ENCODE measurements around the gene CHAC2. TPM values are rescaled to one million over a fixed set of nuclear protein-coding genes. Genes with fewer than 3 reads are reported as not detected.

The CHAC2 gene
- total and polyA plus RNA-seq, 7 experiments from 2014 or later: 0.29 to 12.1 (median 2.5) TPM

DNA sequence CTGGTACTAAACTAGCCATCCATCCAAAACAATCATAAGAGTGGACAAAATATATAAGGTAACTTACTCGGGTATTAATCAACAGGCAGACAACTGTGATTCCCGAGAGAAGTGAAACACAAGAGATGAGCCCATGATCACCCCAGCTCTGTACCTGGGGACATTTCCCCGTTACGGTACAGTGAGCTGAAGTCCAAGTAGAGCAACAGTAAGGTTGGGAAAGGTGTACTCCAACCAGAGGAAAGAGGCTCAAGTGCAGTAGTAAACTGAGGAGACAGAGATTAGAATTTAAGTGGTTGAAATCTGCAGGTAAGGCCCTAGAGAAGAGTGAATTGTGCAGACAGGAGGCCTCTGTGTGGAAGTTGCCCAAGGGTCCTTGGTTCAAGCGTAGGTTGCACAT is 30.5 kb upstream of the CHAC2 start:
- intact Hi-C loops (cut with micrococcal nuclease): no loop called here
- H3K4me1 Mint-ChIP-seq: peaks cover 1 to 29% (median 13%) of the 10 kb centered on the region in 7 donors
- peaks cover 0 to 12% (median 0%) of the 10 kb centered on the region in 3 experiments for H3K36me3 ChIP-seq (ENCODE audit: control insufficient read depth in 2 of 3, insufficient read depth in 3 of 3, low read length in 3 of 3)
- no peaks in the 10 kb centered on the region for H3K27me3 Mint-ChIP-seq
- H3K27ac Mint-ChIP-seq: no peak overlapping the region
- H3K27ac ChIP-seq (ENCODE audit: low read depth, low read length): no peak overlapping the region
- no peaks in the 10 kb centered on the region for H3K4me1 ChIP-seq (ENCODE audit: control insufficient read depth in 2 of 2, insufficient read depth in 2 of 2, low read length in 2 of 2)
- H3K27me3 ChIP-seq (ENCODE audit: control insufficient read depth in 2 of 2, insufficient read depth in 2 of 2, low read length in 2 of 2): no peaks in the 10 kb centered on the region
- ChIA-PET POLR2A (no interaction called here), CTCF (no interaction called here)
- no peak overlapping the region for H3K4me3 ChIP-seq (ENCODE audit: low read length)
- no peaks in the 10 kb centered on the region for H3K9me3 Mint-ChIP-seq
- no peak for DNase-seq
- H3K4me3 Mint-ChIP-seq: no peak overlapping the region
- H3K36me3 Mint-ChIP-seq: peaks cover 12 to 58% (median 38%) of the 10 kb centered on the region in 5 donors
- ATAC-seq: no peak
- no peaks in the 10 kb centered on the region for H3K9me3 ChIP-seq (ENCODE audit: control insufficient read depth in 2 of 3, low read length in 3 of 3)

DNA sequence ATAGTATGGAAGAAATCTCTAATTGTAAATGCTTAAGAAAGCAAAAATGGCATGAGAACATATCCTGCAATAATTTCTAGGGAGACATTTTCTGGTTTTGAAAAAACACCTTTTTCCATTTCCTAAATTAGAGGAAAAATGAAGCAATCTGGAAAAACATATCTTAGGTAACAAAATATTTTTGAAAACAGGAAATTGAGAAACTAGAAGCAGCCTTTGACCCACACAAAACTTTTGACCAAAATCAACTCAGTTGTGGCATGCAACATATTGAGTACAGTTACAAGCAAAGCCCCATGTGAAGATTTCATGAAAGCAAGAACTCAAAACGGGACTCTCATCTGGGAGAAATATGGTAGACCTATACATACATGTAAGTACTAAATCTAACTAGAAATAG is 28.6 kb upstream of the CHAC2 start:
- DNase-seq (no peak), ATAC-seq (no peak)
- POLR2A ChIA-PET: no interaction called here
- no peaks in the 10 kb centered on the region for H3K27me3 ChIP-seq (ENCODE audit: control insufficient read depth in 2 of 2, insufficient read depth in 2 of 2, low read length in 2 of 2)
- CTCF ChIA-PET: no interaction called here
- Mint-ChIP-seq H3K9me3 (no peaks in the 10 kb centered on the region), H3K4me1 (peaks cover 6 to 32% (median 17%) of the 10 kb centered on the region in 7 donors), H3K4me3 (no peak overlapping the region), H3K27me3 (no peaks in the 10 kb centered on the region), H3K36me3 (peaks cover 17 to 60% (median 41%) of the 10 kb centered on the region in 5 donors), H3K27ac (peak overlapping the region in 1 of 9 donors; percentile 6)
- no peaks in the 10 kb centered on the region for H3K9me3 ChIP-seq (ENCODE audit: control insufficient read depth in 2 of 3, low read length in 3 of 3)
- H3K4me1 ChIP-seq (ENCODE audit: control insufficient read depth in 2 of 2, insufficient read depth in 2 of 2, low read length in 2 of 2): no peaks in the 10 kb centered on the region
- no peak overlapping the region for H3K27ac ChIP-seq (ENCODE audit: low read depth, low read length)
- intact Hi-C loops (cut with micrococcal nuclease): no loop called here
- peaks cover 0 to 12% (median 0%) of the 10 kb centered on the region in 3 experiments for H3K36me3 ChIP-seq (ENCODE audit: control insufficient read depth in 2 of 3, insufficient read depth in 3 of 3, low read length in 3 of 3)
- no peak overlapping the region for H3K4me3 ChIP-seq (ENCODE audit: low read length)

DNA sequence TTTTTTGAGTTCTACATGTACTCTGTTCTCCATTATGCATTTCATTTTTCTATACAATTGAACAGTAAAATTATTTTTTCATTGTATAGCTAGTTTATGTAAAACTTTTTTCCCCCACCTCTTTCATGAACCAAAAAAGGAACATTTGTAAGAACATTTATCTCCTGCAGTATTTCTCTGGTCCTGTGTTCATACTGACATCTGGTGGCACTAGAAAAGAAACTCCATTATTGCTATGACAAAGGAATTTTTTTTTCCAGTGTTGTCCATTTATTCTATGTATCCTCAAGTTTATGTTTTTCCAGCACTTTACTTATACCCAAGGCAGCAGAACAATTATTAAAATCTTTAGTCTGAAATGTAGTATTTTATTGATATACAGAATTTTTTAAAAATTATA is 27.4 kb upstream of the CHAC2 start:
- POLR2A ChIA-PET: no interaction called here
- Mint-ChIP-seq H3K9me3 (no peaks in the 10 kb centered on the region), H3K27me3 (no peaks in the 10 kb centered on the region), H3K4me1 (peaks cover 5 to 26% (median 17%) of the 10 kb centered on the region in 7 donors), H3K27ac (no peak overlapping the region), H3K4me3 (no peak overlapping the region), H3K36me3 (peaks cover 10 to 53% (median 34%) of the 10 kb centered on the region in 5 donors)
- H3K27ac ChIP-seq (ENCODE audit: low read depth, low read length): no peak overlapping the region
- CTCF ChIA-PET: no interaction called here
- H3K4me3 ChIP-seq (ENCODE audit: low read length): no peak overlapping the region
- no peaks in the 10 kb centered on the region for H3K27me3 ChIP-seq (ENCODE audit: control insufficient read depth in 2 of 2, insufficient read depth in 2 of 2, low read length in 2 of 2)
- H3K9me3 ChIP-seq (ENCODE audit: control insufficient read depth in 2 of 3, low read length in 3 of 3): no peaks in the 10 kb centered on the region
- no peak for DNase-seq
- intact Hi-C loops (cut with micrococcal nuclease): no loop called here
- no peaks in the 10 kb centered on the region for H3K4me1 ChIP-seq (ENCODE audit: control insufficient read depth in 2 of 2, insufficient read depth in 2 of 2, low read length in 2 of 2)
- peaks cover 0 to 8% (median 0%) of the 10 kb centered on the region in 3 experiments for H3K36me3 ChIP-seq (ENCODE audit: control insufficient read depth in 2 of 3, insufficient read depth in 3 of 3, low read length in 3 of 3)
- no peak for ATAC-seq

DNA sequence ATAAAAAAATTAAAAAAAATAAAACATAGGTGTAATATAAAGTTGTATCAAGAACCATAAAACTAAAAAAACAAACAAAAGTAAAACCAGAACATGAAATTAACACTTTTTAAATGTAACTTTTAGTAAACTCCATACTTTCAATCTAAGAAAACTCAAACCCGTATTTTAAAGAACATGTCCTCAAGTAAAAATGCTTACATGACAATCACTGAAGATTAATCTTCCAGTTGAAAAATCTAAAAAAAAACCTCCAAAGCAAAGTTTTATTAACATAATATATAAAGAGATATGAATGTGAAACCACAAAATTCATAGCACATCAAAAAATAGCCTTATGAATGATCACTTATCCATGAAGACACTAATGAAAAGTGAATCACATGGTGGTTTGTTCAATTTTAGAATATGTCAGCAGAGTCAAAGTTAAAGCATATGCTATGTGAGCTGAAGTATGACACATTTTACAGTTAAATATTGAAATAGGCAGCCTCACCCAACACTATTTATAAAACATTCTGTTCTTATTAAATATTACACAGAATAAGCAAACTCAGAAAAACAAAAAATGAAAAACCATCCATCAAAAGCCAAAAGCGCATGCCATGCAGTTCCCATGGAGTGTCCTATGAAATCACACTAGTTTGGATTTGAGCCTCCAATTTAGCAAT is 23.1 kb upstream of the CHAC2 start:
- H3K27ac ChIP-seq (ENCODE audit: low read depth, low read length): no peak overlapping the region
- DNase-seq (no peak), ATAC-seq (no peak)
- intact Hi-C loops (cut with micrococcal nuclease): no loop called here
- H3K4me3 ChIP-seq (ENCODE audit: low read length): no peak overlapping the region
- no peaks in the 10 kb centered on the region for H3K9me3 Mint-ChIP-seq
- H3K36me3 ChIP-seq (ENCODE audit: control insufficient read depth in 2 of 3, insufficient read depth in 3 of 3, low read length in 3 of 3): peaks cover 0 to 12% (median 8%) of the 10 kb centered on the region in 3 experiments
- no peaks in the 10 kb centered on the region for H3K27me3 ChIP-seq (ENCODE audit: control insufficient read depth in 2 of 2, insufficient read depth in 2 of 2, low read length in 2 of 2)
- no peak overlapping the region for H3K4me3 Mint-ChIP-seq
- H3K27ac Mint-ChIP-seq: peak overlapping the region in 1 of 9 donors; percentile 15
- no peaks in the 10 kb centered on the region for H3K4me1 ChIP-seq (ENCODE audit: control insufficient read depth in 2 of 2, insufficient read depth in 2 of 2, low read length in 2 of 2)
- ChIA-PET POLR2A (interaction anchor here (0.6 kb wide), 1 partner anchor 1482 kb away, joined by 3 read pairs; no protein-coding TSS in a partner anchor), CTCF (no interaction called here)
- no peaks in the 10 kb centered on the region for H3K9me3 ChIP-seq (ENCODE audit: control insufficient read depth in 2 of 3, low read length in 3 of 3)
- H3K27me3 Mint-ChIP-seq: no peaks in the 10 kb centered on the region
- H3K4me1 Mint-ChIP-seq: peaks cover 0 to 22% (median 12%) of the 10 kb centered on the region in 7 donors
- H3K36me3 Mint-ChIP-seq: peaks cover 13 to 62% (median 34%) of the 10 kb centered on the region in 5 donors

DNA sequence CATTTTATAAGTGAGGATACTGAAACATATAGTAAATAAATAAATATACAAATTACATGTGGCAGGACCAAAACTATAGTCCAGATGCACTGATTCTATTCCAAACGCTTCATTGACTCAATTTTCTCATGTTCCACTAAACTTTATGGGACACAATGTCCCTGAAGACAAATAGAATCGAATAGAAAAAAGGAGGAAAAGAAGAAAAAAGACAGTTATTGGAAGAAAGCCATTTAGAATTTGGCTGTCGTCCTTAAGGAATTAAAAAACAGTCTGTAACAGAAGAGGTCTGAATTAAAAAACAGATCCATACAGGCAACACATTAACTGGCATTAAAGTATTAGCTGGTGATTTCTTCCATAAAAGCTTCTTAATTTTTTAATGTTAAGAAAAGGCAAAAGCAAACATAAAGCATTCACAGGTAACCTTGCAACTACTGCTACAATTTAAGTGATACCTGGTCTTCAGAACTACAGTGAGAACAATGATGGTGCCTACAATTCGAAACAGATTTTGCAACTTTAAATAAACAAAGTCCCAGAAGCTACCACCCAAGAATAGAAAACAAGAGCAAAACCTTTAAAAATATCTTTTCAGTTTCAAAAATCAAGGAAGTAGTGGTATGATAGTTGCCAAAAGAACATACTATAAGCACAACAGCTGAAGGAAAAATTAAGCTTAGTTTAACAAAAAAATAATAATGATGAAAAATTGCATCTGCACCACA is 17.4 kb upstream of the CHAC2 start:
- Histone ChIP-seq H3K4me1 (ENCODE audit: control insufficient read depth in 2 of 2, insufficient read depth in 2 of 2, low read length in 2 of 2) (no peaks in the 10 kb centered on the region), H3K27me3 (ENCODE audit: control insufficient read depth in 2 of 2, insufficient read depth in 2 of 2, low read length in 2 of 2) (no peaks in the 10 kb centered on the region), H3K27ac (ENCODE audit: low read depth, low read length) (no peak overlapping the region), H3K9me3 (ENCODE audit: control insufficient read depth in 2 of 3, low read length in 3 of 3) (no peaks in the 10 kb centered on the region), H3K4me3 (ENCODE audit: low read length) (no peak overlapping the region), H3K36me3 (ENCODE audit: control insufficient read depth in 2 of 3, insufficient read depth in 3 of 3, low read length in 3 of 3) (peaks cover 0 to 21% (median 8%) of the 10 kb centered on the region in 3 experiments)
- Mint-ChIP-seq H3K27ac (no peak overlapping the region), H3K27me3 (no peaks in the 10 kb centered on the region), H3K4me3 (no peak overlapping the region), H3K9me3 (no peaks in the 10 kb centered on the region), H3K4me1 (peaks cover 0 to 11% (median 0%) of the 10 kb centered on the region in 7 donors), H3K36me3 (peaks cover 5 to 41% (median 24%) of the 10 kb centered on the region in 5 donors)
- DNase-seq (no peak), ATAC-seq (no peak)
- POLR2A ChIA-PET: no interaction called here
- CTCF ChIA-PET: no interaction called here
- intact Hi-C loops (cut with micrococcal nuclease): no loop called here

DNA sequence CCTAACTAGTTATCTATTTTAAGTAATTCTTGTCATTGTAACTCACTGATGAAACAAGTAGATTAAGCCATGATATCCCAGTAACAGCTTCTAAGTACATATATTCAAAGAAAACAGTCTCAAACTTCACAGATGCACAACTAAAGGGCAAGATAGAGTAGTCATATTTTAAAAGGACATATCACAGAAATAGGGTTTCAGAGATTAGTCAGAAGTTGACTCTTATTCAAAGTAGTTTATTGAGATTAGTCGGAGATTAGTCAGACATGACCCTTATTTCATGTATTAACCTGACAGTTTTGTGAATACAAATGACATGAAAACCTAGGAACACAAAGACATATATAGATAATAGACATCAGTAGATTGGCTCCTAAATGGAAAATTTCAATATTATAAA is 15.9 kb upstream of the CHAC2 start:
- intact Hi-C loops (cut with micrococcal nuclease): no loop called here
- Histone ChIP-seq H3K36me3 (ENCODE audit: control insufficient read depth in 2 of 3, insufficient read depth in 3 of 3, low read length in 3 of 3) (peaks cover 0 to 26% (median 8%) of the 10 kb centered on the region in 3 experiments), H3K27ac (ENCODE audit: low read depth, low read length) (no peak overlapping the region), H3K4me1 (ENCODE audit: control insufficient read depth in 2 of 2, insufficient read depth in 2 of 2, low read length in 2 of 2) (no peaks in the 10 kb centered on the region), H3K27me3 (ENCODE audit: control insufficient read depth in 2 of 2, insufficient read depth in 2 of 2, low read length in 2 of 2) (no peaks in the 10 kb centered on the region), H3K9me3 (ENCODE audit: control insufficient read depth in 2 of 3, low read length in 3 of 3) (no peaks in the 10 kb centered on the region), H3K4me3 (ENCODE audit: low read length) (no peak overlapping the region)
- POLR2A ChIA-PET: interaction anchor here (0.7 kb wide), 1 partner anchor 16 kb away, joined by 3 read pairs; the partner anchor contains the start of gene CHAC2
- Mint-ChIP-seq H3K9me3 (peaks cover 0 to 2% (median 0%) of the 10 kb centered on the region in 11 donors), H3K4me3 (no peak overlapping the region), H3K27me3 (no peaks in the 10 kb centered on the region), H3K36me3 (peaks cover 10 to 44% (median 34%) of the 10 kb centered on the region in 5 donors), H3K4me1 (peaks cover 0 to 11% (median 0%) of the 10 kb centered on the region in 7 donors), H3K27ac (no peak overlapping the region)
- no peak for DNase-seq
- ATAC-seq: no peak
- CTCF ChIA-PET: interaction anchor here (0.6 kb wide), 1 partner anchor 150 kb away, joined by 3 read pairs; no protein-coding TSS in a partner anchor

All from naive thymus-derived CD4-positive, alpha-beta T cell (primary cell).